HCT116 (cell line): ENCODE measurements around the gene TEKTIP1. TPM values are rescaled to one million over a fixed set of nuclear protein-coding genes. Genes with fewer than 3 reads are reported as not detected.
A peak's percentile ranks its signal among the peaks of the same experiment; 100 is the strongest.

Experiments
- ATAC-seq: fragments of 200-7000 bp; cut with Tn5 transposase; 2 replicates; pipeline ENCODE4 v1.9.1; 2020; ENCODE audit warnings: mild to moderate bottlenecking, moderate library complexity
- BruUV-seq: library from RNA; stranded (reverse); fragments of 400-500 nt; replicated peaks from 2 replicates; lab custom pipeline; 2021; lab: Mats Ljungman, UMichigan
- CTCF ChIA-PET: fragments of 300-600 bp; sonication (Branson Sonifier 250); formaldehyde crosslinking; loops from one replicate; lab custom pipeline; 2021; ENCODE audit warnings: antibody characterized with exemption; lab: Charles Lee
- POLR2A ChIA-PET: fragments of 300-600, 350-600 bp; sonication (Branson Sonifier 250); formaldehyde crosslinking; loops from one replicate; lab custom pipeline; 2021; ENCODE audit warnings: antibody characterized with exemption; lab: Charles Lee
- RAD21 ChIA-PET, 2 experiments: fragments of 300-600 bp; sonication (Branson Sonifier 250); formaldehyde crosslinking; loops; one replicate each; lab custom pipeline; 2023; ENCODE audit warnings: low total read pairs in 2 of 2; ENCODE audit not compliant: uncharacterized antibody in 2 of 2, unreplicated experiment in 2 of 2, low non-redundant PET in 1 of 2; lab: Charles Lee
- DNase-seq: peaks from one replicate; pipeline ENCODE4 v3.0.0-alpha.2; 2010; ENCODE audit warnings: low read depth, low spot score
- H2AFZ ChIP-seq: fragments of 200-600 bp; shearing (Covaris generic), sonication (generic); 2 replicates; pipeline ENCODE4 v1.6.1; 2017; ENCODE audit warnings: low read depth, mixed run types, mixed read lengths, antibody characterized with exemption, low read length; ENCODE audit not compliant: poor library complexity, severe bottlenecking
- H3K27ac ChIP-seq: 2 replicates; pipeline ENCODE4 v1.5.1; 2012; ENCODE audit warnings: low read depth, low read length
- H3K27me3 ChIP-seq: fragments of 200-600 bp; sonication (generic); 2 replicates; pipeline ENCODE4 v1.6.1; 2016; ENCODE audit warnings: mixed run types, low read length, mixed read lengths; ENCODE audit not compliant: insufficient read depth
- H3K36me3 ChIP-seq, 2 experiments: fragments of 200-500 bp in 1 of 2; fragments of 200-600 bp in 1 of 2; sonication (Bioruptor generic) in 1 of 2; sonication (generic) in 1 of 2; 2 replicates each; pipeline versions ENCODE4 v1.5.1 to v1.6.1; 2014 to 2016; ENCODE audit warnings: low read length in 2 of 2, inconsistent platforms in 1 of 2, mixed read lengths in 1 of 2, mixed run types in 1 of 2; ENCODE audit not compliant: insufficient read depth in 2 of 2, control insufficient read depth in 1 of 2
- H3K4me1 ChIP-seq, 2 experiments: fragments of 200-600 bp in 1 of 2; sonication (generic) in 1 of 2; 2 replicates each; pipeline versions ENCODE4 v1.5.1 to v1.6.1; 2012 to 2017; ENCODE audit warnings: low read length in 2 of 2, inconsistent platforms in 1 of 2, mild to moderate bottlenecking in 1 of 2, mixed read lengths in 1 of 2, mixed run types in 1 of 2, moderate library complexity in 1 of 2; ENCODE audit not compliant: insufficient read depth in 2 of 2, control insufficient read depth in 1 of 2
- H3K4me2 ChIP-seq: fragments of 200-600 bp; sonication (generic); 2 replicates; pipeline ENCODE4 v1.6.1; 2017; ENCODE audit warnings: mixed run types, low read length, mixed read lengths
- H3K4me3 ChIP-seq, 2 experiments: fragments of 200-600 bp in 1 of 2; sonication (generic) in 1 of 2; replicated peaks in 1 of 2; 2 replicates each; pipeline ENCODE4 v1.5.1; 2011 to 2016; ENCODE audit warnings: low read length in 2 of 2, control low read depth in 1 of 2, low read depth in 1 of 2, mild to moderate bottlenecking in 1 of 2, mixed read lengths in 1 of 2, mixed run types in 1 of 2
- H3K79me2 ChIP-seq: fragments of 200-600 bp; sonication (generic); 2 replicates; pipeline ENCODE4 v1.6.1; 2017; ENCODE audit warnings: mild to moderate bottlenecking, mixed run types, low read length, moderate library complexity, mixed read lengths; ENCODE audit not compliant: insufficient read depth
- H3K9ac ChIP-seq: fragments of 200-600 bp; sonication (generic); 2 replicates; pipeline ENCODE4 v1.6.1; 2016; ENCODE audit warnings: low read length, mixed read lengths
- H3K9me2 ChIP-seq: fragments of 200-600 bp; sonication (generic), shearing (Covaris generic); 2 replicates; pipeline ENCODE4 v1.6.1; 2017; ENCODE audit warnings: mixed run types, mild to moderate bottlenecking, moderate library complexity; ENCODE audit not compliant: insufficient read depth
- H3K9me3 ChIP-seq, 2 experiments: fragments of 200-500 bp in 1 of 2; fragments of 200-600 bp in 1 of 2; sonication (Bioruptor generic) in 1 of 2; sonication (generic) in 1 of 2; 2 replicates each; pipeline ENCODE4 v1.6.1; 2014 to 2017; ENCODE audit warnings: low read length in 2 of 2, mixed read lengths in 2 of 2, inconsistent platforms in 1 of 2, low read depth in 1 of 2, mild to moderate bottlenecking in 1 of 2, mixed run types in 1 of 2, moderate library complexity in 1 of 2; ENCODE audit not compliant: control insufficient read depth in 1 of 2, insufficient read depth in 1 of 2
- H4K20me1 ChIP-seq: fragments of 200-600 bp; sonication (generic), shearing (Covaris generic); 2 replicates; pipeline ENCODE4 v1.6.1; 2017; ENCODE audit warnings: mixed run types, mild to moderate bottlenecking, moderate library complexity; ENCODE audit not compliant: insufficient read depth
- CBX3 ChIP-seq: IDR thresholded peaks from 2 replicates; pipeline ENCODE4 v1.6.1; 2012; ENCODE audit warnings: low read depth
- CEBPB ChIP-seq: IDR thresholded peaks from 2 replicates; pipeline ENCODE4 v1.6.1; 2012; ENCODE audit warnings: low read depth
- EGR1 ChIP-seq: IDR thresholded peaks from 2 replicates; pipeline ENCODE4 v1.6.1; 2012; ENCODE audit warnings: low read depth
- EZH2 ChIP-seq: fragments of 200-600 bp; sonication (generic); IDR thresholded peaks from 2 replicates; pipeline ENCODE4 v1.6.1; 2017; ENCODE audit warnings: antibody characterized with exemption, mixed run types
- EZH2phosphoT487 ChIP-seq: fragments of 200-600 bp; IDR thresholded peaks from 2 replicates; pipeline ENCODE4 v1.6.1; 2018; ENCODE audit warnings: antibody characterized with exemption, borderline replicate concordance
- FOSL1 ChIP-seq: IDR thresholded peaks from 2 replicates; pipeline ENCODE4 v1.6.1; 2012; ENCODE audit warnings: low read depth
- JUND ChIP-seq: IDR thresholded peaks from 2 replicates; pipeline ENCODE4 v1.6.1; 2012
- POLR2A ChIP-seq: IDR thresholded peaks from 2 replicates; pipeline ENCODE4 v1.7.0; 2011; ENCODE audit warnings: borderline replicate concordance; ENCODE audit not compliant: insufficient read depth, insufficient read length; ENCODE audit errors: extremely low read depth
- POLR2AphosphoS5 ChIP-seq: IDR thresholded peaks from 2 replicates; pipeline ENCODE4 v1.6.1; 2011; ENCODE audit warnings: mild to moderate bottlenecking, low read depth, low read length, moderate library complexity
- RAD21 ChIP-seq: IDR thresholded peaks from 2 replicates; pipeline ENCODE4 v1.6.1; 2012; ENCODE audit warnings: low read depth, mild to moderate bottlenecking
- SIN3A ChIP-seq: IDR thresholded peaks from 2 replicates; pipeline ENCODE4 v1.6.1; 2012; ENCODE audit warnings: low read depth
- SP1 ChIP-seq: IDR thresholded peaks from 2 replicates; pipeline ENCODE4 v1.6.1; 2012; ENCODE audit warnings: low read depth
- SRF ChIP-seq: IDR thresholded peaks from 2 replicates; pipeline ENCODE4 v1.6.1; 2012; ENCODE audit warnings: low read depth
- TCF7L2 ChIP-seq: IDR thresholded peaks from 2 replicates; pipeline ENCODE4 v1.7.0; 2011; ENCODE audit warnings: borderline replicate concordance, inconsistent platforms; ENCODE audit not compliant: insufficient read depth, insufficient read length; ENCODE audit errors: extremely low read depth
- YY1 ChIP-seq: IDR thresholded peaks from 2 replicates; pipeline ENCODE4 v1.6.1; 2011; ENCODE audit warnings: low read length, low read depth, moderate library complexity, mild to moderate bottlenecking; ENCODE audit not compliant: insufficient replicate concordance; ENCODE audit errors: extremely low read depth
- ZFX ChIP-seq: fragments of 450-650 bp; IDR thresholded peaks from 2 replicates; pipeline ENCODE4 v1.6.1; 2017
- intact Hi-C: fragments of 100-400 bp; cut with micrococcal nuclease; formaldehyde crosslinking; loops from 2 replicates; pipeline ENCODE4 v1.10.0; 2022
- total RNA-seq: library from RNA; stranded (reverse); gene quantifications from one replicate; pipeline ENCODE4 v1.2.1, GENCODE V29; 2021; ENCODE audit not compliant: unreplicated experiment
- TF ChIP-seq, protein P1 (sequence below): IDR thresholded peaks from 2 replicates; pipeline ENCODE4 v1.6.1; 2012
- TF ChIP-seq, protein P2 (sequence below), 3 experiments: fragments of 200-600 bp in 1 of 3; sonication (generic) in 1 of 3; IDR thresholded peaks in 2 of 3; conservative IDR thresholded peaks in 1 of 3; 2 replicates each; pipeline ENCODE4 v1.5.1; 2012 to 2017; ENCODE audit warnings: low read depth in 2 of 3, low read length in 2 of 3, antibody characterized with exemption in 1 of 3, borderline replicate concordance in 1 of 3, control low read depth in 1 of 3, mild to moderate bottlenecking in 1 of 3, mixed read lengths in 1 of 3, mixed run types in 1 of 3, moderate library complexity in 1 of 3; ENCODE audit not compliant: insufficient read depth in 1 of 3

The TEKTIP1 gene
- total RNA-seq, 1 experiment from 2014 or later: 1.2 TPM

DNA sequence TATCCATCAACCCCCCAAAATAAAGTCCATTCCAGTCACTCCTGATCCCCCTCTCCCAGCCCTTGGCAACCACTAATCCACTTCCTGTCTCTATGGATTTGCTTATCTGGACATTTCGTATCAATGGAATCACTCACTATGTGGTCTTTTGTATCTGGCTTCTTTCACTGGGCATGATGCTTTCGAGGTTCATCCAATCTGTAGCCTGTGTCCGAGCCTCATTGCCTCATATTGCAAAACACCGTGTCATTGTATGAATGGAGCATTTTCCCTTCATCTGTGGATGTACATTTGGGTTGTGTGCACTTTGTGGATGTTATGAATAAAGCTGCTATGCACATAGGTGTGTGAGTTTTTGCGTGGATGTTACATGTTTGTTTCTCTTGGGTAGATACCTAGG, 34.2 kb upstream of the TEKTIP1 start:
- Histone ChIP-seq H2AFZ (no peak overlapping the region), H3K79me2 (peaks cover 42% of the 10 kb centered on the region), H3K4me2 (peak overlapping the region; percentile 99), H3K27me3 (no peaks in the 10 kb centered on the region), H3K9me3 (no peaks in the 10 kb centered on the region), H4K20me1 (no peaks in the 10 kb centered on the region), H3K27ac (peak overlapping the region; percentile 93), H3K9me2 (no peaks in the 10 kb centered on the region), H3K4me3 (peak overlapping the region; percentile 56 to 83), H3K36me3 (no peaks in the 10 kb centered on the region), H3K4me1 (peaks cover 26 to 45% of the 10 kb centered on the region in 2 experiments), H3K9ac (peak overlapping the region; percentile 94)
- DNase-seq (no peak), ATAC-seq (no peak)
- no TSS peak for BruUV-seq
- no peak for TF ChIP-seq TCF7L2
- TF ChIP-seq SP1: no peak
- no peak for TF ChIP-seq EGR1
- no peak for TF ChIP-seq YY1
- no peak for TF ChIP-seq CBX3
- TF ChIP-seq POLR2A: no peak
- TF ChIP-seq JUND: no peak
- TF ChIP-seq, protein P1, sequence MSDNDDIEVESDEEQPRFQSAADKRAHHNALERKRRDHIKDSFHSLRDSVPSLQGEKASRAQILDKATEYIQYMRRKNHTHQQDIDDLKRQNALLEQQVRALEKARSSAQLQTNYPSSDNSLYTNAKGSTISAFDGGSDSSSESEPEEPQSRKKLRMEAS: no peak
- no peak for TF ChIP-seq ZFX
- no peak for TF ChIP-seq FOSL1
- no peak for TF ChIP-seq SRF
- TF ChIP-seq POLR2AphosphoS5: no peak
- no peak for TF ChIP-seq RAD21
- no peak for TF ChIP-seq SIN3A
- TF ChIP-seq, protein P2, sequence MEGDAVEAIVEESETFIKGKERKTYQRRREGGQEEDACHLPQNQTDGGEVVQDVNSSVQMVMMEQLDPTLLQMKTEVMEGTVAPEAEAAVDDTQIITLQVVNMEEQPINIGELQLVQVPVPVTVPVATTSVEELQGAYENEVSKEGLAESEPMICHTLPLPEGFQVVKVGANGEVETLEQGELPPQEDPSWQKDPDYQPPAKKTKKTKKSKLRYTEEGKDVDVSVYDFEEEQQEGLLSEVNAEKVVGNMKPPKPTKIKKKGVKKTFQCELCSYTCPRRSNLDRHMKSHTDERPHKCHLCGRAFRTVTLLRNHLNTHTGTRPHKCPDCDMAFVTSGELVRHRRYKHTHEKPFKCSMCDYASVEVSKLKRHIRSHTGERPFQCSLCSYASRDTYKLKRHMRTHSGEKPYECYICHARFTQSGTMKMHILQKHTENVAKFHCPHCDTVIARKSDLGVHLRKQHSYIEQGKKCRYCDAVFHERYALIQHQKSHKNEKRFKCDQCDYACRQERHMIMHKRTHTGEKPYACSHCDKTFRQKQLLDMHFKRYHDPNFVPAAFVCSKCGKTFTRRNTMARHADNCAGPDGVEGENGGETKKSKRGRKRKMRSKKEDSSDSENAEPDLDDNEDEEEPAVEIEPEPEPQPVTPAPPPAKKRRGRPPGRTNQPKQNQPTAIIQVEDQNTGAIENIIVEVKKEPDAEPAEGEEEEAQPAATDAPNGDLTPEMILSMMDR (IDR thresholded peaks at IDR 0.05 in 2 of 3, conservative IDR thresholded peaks at IDR 0.05 in 1 of 3; ENCODE audit: borderline replicate concordance in 1 of 3, insufficient read depth in 1 of 3, low read depth in 2 of 3, low read length in 2 of 3): no peak
- TF ChIP-seq CEBPB: no peak
- no peak for TF ChIP-seq EZH2phosphoT487
- no peak for TF ChIP-seq EZH2
- POLR2A ChIA-PET: no interaction called here
- CTCF ChIA-PET: no interaction called here
- intact Hi-C loops: no loop called here
- RAD21 ChIA-PET: no interaction called here
